Cardiac fibroblast (primary cell): ENCODE results near the gene PRUNE1.

Experiments used
- DNase-seq, 2 donors: peaks; one replicate each; pipeline versions ENCODE4 v3.0.0 to v3.0.0-alpha.2; 2010; ENCODE audit warnings: low read depth in 2 of 2
- H3K4me3 ChIP-seq, 2 donors: replicated peaks in 1 of 2; 1 replicate in 1 of 2; 2 replicates in 1 of 2; pipeline ENCODE4 v1.5.1; 2011; ENCODE audit warnings: low read depth in 2 of 2, low read length in 2 of 2, mild to moderate bottlenecking in 2 of 2, moderate library complexity in 1 of 2
- TF ChIP-seq, protein P1 (sequence below): IDR thresholded peaks from one replicate; pipeline ENCODE4 v1.5.1; 2011; ENCODE audit warnings: low read depth, mild to moderate bottlenecking, low read length, inconsistent platforms

Gene PRUNE1

DNA sequence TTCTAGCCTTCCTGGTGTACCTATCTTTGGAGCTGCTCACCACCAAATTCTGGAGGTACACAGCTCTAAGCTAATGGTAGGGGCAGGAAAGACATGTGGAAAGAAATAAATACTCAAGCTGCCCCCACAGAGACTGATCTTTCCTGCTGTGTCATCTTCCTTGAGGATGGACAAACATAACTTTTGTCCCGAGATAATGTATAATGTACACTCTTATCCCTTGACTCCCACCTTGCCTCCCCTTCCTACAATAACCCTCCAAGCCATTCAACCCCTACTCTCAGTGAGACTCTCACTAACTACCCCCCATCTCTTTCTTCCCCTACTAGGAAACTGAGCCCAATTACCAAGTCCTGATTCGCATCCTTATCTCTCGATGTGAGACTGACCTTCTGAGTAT lies 14.0 kb upstream of the PRUNE1 start:
- no peak for DNase-seq

GRCh38 chr1:150995460-150995859 lies 12.8 kb upstream of the PRUNE1 start:
- DNase-seq = no peak
- TF ChIP-seq, protein P1, sequence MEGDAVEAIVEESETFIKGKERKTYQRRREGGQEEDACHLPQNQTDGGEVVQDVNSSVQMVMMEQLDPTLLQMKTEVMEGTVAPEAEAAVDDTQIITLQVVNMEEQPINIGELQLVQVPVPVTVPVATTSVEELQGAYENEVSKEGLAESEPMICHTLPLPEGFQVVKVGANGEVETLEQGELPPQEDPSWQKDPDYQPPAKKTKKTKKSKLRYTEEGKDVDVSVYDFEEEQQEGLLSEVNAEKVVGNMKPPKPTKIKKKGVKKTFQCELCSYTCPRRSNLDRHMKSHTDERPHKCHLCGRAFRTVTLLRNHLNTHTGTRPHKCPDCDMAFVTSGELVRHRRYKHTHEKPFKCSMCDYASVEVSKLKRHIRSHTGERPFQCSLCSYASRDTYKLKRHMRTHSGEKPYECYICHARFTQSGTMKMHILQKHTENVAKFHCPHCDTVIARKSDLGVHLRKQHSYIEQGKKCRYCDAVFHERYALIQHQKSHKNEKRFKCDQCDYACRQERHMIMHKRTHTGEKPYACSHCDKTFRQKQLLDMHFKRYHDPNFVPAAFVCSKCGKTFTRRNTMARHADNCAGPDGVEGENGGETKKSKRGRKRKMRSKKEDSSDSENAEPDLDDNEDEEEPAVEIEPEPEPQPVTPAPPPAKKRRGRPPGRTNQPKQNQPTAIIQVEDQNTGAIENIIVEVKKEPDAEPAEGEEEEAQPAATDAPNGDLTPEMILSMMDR = no peak
- no peak overlapping the region for H3K4me3 ChIP-seq

More for the DNA sequence above, 14.0 kb upstream of the PRUNE1 start:
- H3K4me3 ChIP-seq = no peak overlapping the region
- TF ChIP-seq, protein P1 = no peak

DNA sequence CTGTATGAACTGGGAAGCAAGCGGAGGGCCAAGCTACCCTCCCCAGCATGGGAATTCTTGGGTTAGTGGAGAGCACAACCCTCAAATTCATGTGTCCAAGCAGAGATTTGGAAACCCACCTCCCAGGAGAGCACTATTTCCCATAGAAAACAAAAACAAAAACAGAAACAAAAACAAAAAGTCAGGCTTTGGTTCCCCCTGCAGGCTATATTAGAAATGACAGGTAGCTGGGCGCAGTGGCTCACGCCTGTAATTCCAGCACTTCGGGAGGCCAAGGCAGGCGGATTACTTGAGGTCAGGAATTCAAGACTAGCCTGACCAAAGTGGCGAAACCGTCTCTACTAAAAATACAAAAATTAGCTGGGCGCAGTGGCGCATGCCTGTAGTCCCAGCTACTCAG lies 12.4 kb upstream of the PRUNE1 start:
- DNase-seq = peak; percentile 64 to 66
- TF ChIP-seq, protein P1 = peak; percentile 71
- no peak overlapping the region for H3K4me3 ChIP-seq

DNA sequence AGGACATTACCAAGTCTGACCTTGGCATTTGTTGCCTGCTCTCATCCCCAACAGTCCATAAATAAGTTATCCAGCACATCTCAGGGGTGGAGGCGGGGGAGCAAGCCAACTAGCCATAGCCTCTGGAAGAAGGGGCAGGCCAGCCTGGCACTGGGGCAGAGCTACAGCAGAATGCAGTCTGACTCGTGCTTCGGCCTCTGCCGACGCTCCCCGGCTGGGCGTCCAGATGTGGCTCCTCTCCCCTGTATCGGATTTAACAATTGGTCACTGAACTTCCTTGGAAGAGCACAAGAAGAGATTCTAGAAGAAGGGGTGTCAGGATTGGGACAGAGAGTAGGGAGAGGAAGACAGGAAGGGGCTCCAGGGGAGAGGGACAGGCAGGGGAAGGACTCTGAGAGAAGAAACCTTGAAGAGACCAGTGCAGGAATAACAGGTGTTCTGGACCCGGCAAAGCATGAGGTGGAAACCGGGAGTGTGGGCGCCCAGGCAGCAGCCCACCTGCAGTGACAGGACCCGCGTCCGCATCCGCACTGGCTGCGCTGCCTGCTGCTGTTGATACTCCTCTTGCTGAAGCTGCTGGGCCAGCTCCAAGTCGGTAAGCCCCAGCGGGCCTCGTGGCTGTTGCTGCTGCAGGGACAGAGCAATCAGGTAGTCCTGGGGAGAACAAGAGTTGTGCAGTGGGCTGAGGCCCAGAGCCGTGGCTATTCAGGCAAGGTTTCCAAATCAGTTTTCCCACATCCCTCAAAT lies 10.9 kb upstream of the PRUNE1 start:
- no peak for DNase-seq
- TF ChIP-seq, protein P1 = no peak
- H3K4me3 ChIP-seq = no peak overlapping the region

GRCh38 chr1:150997949-150998348 lies 10.3 kb upstream of the PRUNE1 start:
- TF ChIP-seq, protein P1 = no peak
- no peak overlapping the region for H3K4me3 ChIP-seq
- DNase-seq = no peak

GRCh38 chr1:150999051-150999674 lies 9.1 kb upstream of the PRUNE1 start:
- TF ChIP-seq, protein P1 = no peak
- peak; percentile 65 to 85 for DNase-seq
- no peak overlapping the region for H3K4me3 ChIP-seq
